Osteoblast (primary cell): ENCODE measurements around the gene KLHL2. TPM values are rescaled to one million over a fixed set of nuclear protein-coding genes. Genes with fewer than 3 reads are reported as not detected.

Experiments used
- DNase-seq: peaks from one replicate; pipeline ENCODE4 v3.0.0; 2011; ENCODE audit warnings: low spot score, mixed read lengths; ENCODE audit not compliant: insufficient read length; ENCODE audit errors: missing footprints
- H2AFZ ChIP-seq: 2 replicates; pipeline ENCODE4 v1.6.0; 2011; ENCODE audit warnings: mild to moderate bottlenecking, low read length
- H3K27ac ChIP-seq: 2 replicates; pipeline ENCODE4 v1.5.1; 2011; ENCODE audit warnings: mild to moderate bottlenecking, low read depth, low read length, moderate library complexity
- H3K27me3 ChIP-seq: 2 replicates; pipeline ENCODE4 v1.6.0; 2012; ENCODE audit warnings: mild to moderate bottlenecking, control low read depth, inconsistent platforms, low read length, moderate library complexity; ENCODE audit not compliant: insufficient read depth
- H3K36me3 ChIP-seq: 2 replicates; pipeline ENCODE4 v1.5.1; 2011; ENCODE audit warnings: mild to moderate bottlenecking, low read length, control low read depth, moderate library complexity; ENCODE audit not compliant: insufficient read depth
- H3K4me1 ChIP-seq: 2 replicates; pipeline ENCODE4 v1.5.1; 2011; ENCODE audit warnings: mild to moderate bottlenecking, low read length, control low read depth, moderate library complexity; ENCODE audit not compliant: insufficient read depth
- H3K4me2 ChIP-seq: 2 replicates; pipeline ENCODE4 v1.6.0; 2011; ENCODE audit warnings: mild to moderate bottlenecking, low read length; ENCODE audit not compliant: insufficient read depth
- H3K4me3 ChIP-seq: fragments of 200-600 bp; sonication (generic); 3 replicates; pipeline ENCODE4 v1.5.1; 2012; ENCODE audit warnings: mild to moderate bottlenecking, low read length, inconsistent platforms; ENCODE audit not compliant: insufficient read depth
- H3K79me2 ChIP-seq: 2 replicates; pipeline ENCODE4 v1.6.0; 2012; ENCODE audit warnings: mild to moderate bottlenecking, low read length, control low read depth, inconsistent platforms; ENCODE audit not compliant: insufficient read depth
- H3K9me3 ChIP-seq: 2 replicates; pipeline ENCODE4 v1.5.1; 2011; ENCODE audit warnings: low read depth, low read length, control low read depth
- H4K20me1 ChIP-seq: 2 replicates; pipeline ENCODE4 v1.6.0; 2012; ENCODE audit warnings: mild to moderate bottlenecking, low read length, control low read depth; ENCODE audit not compliant: insufficient read depth
- CTCF ChIP-seq: IDR thresholded peaks from 2 replicates; pipeline ENCODE4 v1.5.1; 2011; ENCODE audit warnings: mild to moderate bottlenecking, low read depth, low read length, moderate library complexity; ENCODE audit errors: extremely low read depth
- total RNA-seq: library from RNA; depleted of rRNA; stranded (reverse); fragments of >200 nt; gene quantifications from 2 replicates; pipeline ENCODE4 v1.2.3, GENCODE V29; 2012

KLHL2 gene
- total RNA-seq, 1 donor: 13.4 TPM

DNA sequence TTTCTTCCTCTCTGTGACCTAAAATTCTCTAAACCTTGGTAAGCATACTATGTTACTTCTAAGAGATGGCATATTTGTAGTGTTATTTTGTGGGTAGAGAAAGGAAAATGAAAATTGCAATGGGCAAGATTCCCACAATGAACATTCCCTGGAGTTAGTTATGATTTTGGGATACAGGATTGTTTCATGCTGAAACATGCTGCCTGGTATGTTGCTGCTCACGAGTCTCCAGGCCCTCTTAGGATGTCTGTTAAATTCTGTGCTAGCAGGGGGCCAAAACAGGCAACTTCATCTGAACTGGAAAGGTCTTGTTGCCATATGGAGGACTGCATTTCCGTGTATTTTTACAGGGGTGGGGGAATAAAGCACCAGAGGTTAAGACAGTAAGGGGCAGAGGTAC lies 101.2 kb downstream of the KLHL2 start:
- no peak for DNase-seq
- no peaks in the 10 kb centered on the region for H3K79me2 ChIP-seq
- H3K4me2 ChIP-seq: peak overlapping the region; percentile 61
- H3K27ac ChIP-seq: peak overlapping the region; percentile 52
- no peak overlapping the region for H3K4me3 ChIP-seq
- H3K9me3 ChIP-seq: no peaks in the 10 kb centered on the region
- peaks cover 12% of the 10 kb centered on the region for H3K4me1 ChIP-seq
- no peaks in the 10 kb centered on the region for H3K27me3 ChIP-seq
- no peaks in the 10 kb centered on the region for H3K36me3 ChIP-seq
- no peak for TF ChIP-seq CTCF
- H2AFZ ChIP-seq: peak overlapping the region; percentile 58
- no peaks in the 10 kb centered on the region for H4K20me1 ChIP-seq

DNA sequence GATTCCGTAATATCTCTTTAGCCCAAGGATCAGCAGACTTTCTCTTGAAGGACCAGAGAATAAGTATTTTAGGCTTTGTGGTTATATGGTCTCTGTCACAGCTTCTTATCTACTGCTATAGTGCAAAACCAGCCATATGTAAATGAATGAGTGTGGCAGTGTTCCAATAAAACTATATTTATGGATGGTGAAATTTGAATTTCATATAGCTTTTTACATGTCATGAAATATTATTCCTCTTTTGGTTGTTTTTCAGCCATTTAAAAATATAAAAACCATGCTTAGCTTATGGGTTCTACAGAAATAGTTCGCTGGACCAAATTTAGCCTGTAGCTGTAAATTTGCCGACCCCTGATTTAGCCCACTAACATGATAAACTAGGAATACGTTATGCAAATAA lies 102.1 kb downstream of the KLHL2 start:
- Histone ChIP-seq H3K4me2 (no peak overlapping the region), H3K36me3 (no peaks in the 10 kb centered on the region), H3K27ac (no peak overlapping the region), H3K27me3 (no peaks in the 10 kb centered on the region), H3K4me1 (peaks cover 12% of the 10 kb centered on the region), H3K79me2 (no peaks in the 10 kb centered on the region), H3K4me3 (no peak overlapping the region), H2AFZ (no peak overlapping the region), H3K9me3 (no peaks in the 10 kb centered on the region), H4K20me1 (no peaks in the 10 kb centered on the region)
- TF ChIP-seq CTCF: no peak
- no peak for DNase-seq

GRCh38 chr4:165312506-165312905 lies 105.1 kb downstream of the KLHL2 start:
- Histone ChIP-seq H3K4me1 (peaks cover 12% of the 10 kb centered on the region), H3K36me3 (no peaks in the 10 kb centered on the region), H3K9me3 (no peaks in the 10 kb centered on the region), H3K4me3 (no peak overlapping the region), H4K20me1 (no peaks in the 10 kb centered on the region), H3K4me2 (no peak overlapping the region), H3K27me3 (no peaks in the 10 kb centered on the region), H3K79me2 (no peaks in the 10 kb centered on the region), H3K27ac (no peak overlapping the region), H2AFZ (no peak overlapping the region)
- DNase-seq: peak; percentile 77
- TF ChIP-seq CTCF: no peak

GRCh38 chr4:165319030-165319429 lies 111.7 kb downstream of the KLHL2 start:
- no peaks in the 10 kb centered on the region for H3K79me2 ChIP-seq
- TF ChIP-seq CTCF: no peak
- no peaks in the 10 kb centered on the region for H3K4me1 ChIP-seq
- H3K9me3 ChIP-seq: no peaks in the 10 kb centered on the region
- no peaks in the 10 kb centered on the region for H3K36me3 ChIP-seq
- H3K4me2 ChIP-seq: no peak overlapping the region
- no peaks in the 10 kb centered on the region for H3K27me3 ChIP-seq
- H2AFZ ChIP-seq: no peak overlapping the region
- no peak overlapping the region for H3K4me3 ChIP-seq
- no peak for DNase-seq
- no peaks in the 10 kb centered on the region for H4K20me1 ChIP-seq
- H3K27ac ChIP-seq: no peak overlapping the region
